GM18520 (cell line): ENCODE results near the gene CCDC178.
"Not testable (repeated sequence)": the region's sequence is repeated elsewhere in the genome, so short reads cannot be mapped to it uniquely, and the experiment has no call there.

Source experiments
- ATAC-seq: cut with Tn5 transposase; IDR thresholded peaks from one replicate; pipeline ENCODE4 v1.9.1; 2021; ENCODE audit not compliant: unreplicated experiment

Gene CCDC178

DNA sequence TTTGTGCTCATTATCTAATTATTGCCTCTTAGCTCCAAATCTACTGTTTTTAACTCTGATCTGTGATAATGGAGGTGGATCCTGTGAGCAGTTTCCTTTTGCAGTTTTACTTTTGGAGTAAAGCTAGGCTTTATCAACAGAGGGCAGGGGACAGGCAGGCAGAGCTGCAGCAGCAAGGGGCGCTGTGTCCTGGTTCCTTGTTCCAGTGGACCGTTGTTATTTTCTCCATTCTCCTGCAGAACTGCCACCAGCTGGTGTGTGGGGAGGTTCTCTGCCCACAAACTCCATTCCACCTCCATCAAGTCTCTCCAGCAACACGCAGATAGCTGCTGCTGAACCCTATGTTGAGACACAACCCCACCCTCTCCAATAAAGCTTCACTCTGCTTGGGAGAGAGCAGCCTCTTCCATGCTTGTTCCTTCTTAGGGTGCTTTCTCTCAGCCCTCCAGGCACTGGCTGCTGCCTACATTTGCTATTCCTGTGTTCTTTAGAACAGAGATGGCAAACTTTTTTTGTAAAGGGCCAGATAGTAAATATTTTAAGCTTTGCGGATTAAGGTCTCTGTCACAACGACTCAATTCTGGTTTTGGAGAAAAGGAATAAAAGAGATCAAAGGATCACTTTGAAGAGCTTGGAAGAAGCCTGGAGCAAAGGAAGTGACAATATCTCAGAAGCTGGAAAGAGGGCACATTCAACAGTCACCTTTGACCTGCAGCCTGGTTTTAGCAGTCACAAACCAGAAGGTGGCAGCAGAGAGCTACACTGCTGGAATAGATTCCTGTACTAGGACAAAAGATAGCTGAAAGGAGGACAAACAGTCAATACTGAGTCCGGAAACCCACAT lies 208.8 kb downstream of the CCDC178 start:
- peak; percentile 82 for ATAC-seq

DNA sequence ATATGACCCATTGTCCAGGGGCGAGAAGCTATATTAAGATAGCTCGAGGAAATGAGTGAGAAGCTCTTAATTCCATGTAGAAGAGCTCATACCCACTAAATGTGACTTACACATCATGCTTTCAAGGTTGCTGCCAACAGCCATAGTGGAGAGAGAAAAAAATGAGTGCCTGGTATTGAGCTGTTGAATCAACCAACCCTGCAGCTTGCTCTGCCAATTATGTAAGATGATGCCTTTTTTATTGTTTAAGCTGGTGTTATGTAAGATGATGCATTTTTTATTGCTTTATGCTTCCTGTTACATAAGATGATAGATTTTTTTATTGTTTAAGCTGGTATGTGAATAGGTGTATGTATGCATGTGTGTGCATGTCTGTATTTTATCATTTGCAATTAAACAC lies 228.2 kb downstream of the CCDC178 start:
- ATAC-seq: no peak

DNA sequence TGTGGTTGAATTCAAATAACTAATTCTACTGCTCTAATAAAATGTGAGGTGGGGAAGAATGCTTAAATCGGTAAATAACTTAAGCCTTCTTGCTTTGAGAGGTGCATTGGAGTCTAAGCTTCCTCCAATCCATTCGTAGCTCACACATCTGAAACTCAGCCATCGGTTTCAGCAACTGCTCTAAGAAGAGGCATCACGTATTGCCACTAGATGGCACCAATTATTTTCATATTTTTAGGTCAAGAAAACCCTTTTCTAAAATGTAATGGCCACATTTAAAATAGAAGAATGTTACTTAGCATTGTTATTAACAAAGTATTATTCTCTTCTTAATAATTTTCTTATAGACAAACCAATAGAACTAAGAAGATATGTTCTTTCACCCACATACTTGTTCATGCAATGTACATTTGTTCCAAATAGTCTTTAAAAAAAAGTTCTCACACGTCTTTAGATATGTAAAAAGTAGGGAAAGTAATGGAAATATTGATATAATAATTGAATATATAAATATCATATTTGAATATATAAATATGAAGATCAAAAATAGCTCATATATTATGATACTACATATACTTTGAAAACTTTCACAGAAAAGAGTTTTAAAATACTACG lies 229.8 kb downstream of the CCDC178 start:
- no peak for ATAC-seq

DNA sequence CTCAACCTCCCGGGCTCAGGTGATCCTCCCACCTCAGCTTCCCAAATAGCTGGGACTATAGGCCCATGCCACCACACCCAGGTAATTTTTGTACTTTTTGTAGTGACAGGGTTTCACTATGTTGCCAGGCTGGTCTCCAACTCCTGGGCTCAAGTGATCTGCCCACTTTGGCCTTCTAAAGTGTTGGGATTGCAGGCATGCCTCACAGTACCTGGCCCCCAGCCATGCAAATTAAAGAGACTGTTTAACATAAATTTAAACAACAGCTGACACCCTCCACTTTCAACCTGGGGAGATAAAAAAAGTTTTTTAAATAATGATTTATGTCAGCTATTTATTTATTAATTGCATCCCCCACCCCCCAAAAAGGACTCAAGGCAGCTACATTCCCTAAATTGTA lies 234.7 kb downstream of the CCDC178 start:
- no peak for ATAC-seq

DNA sequence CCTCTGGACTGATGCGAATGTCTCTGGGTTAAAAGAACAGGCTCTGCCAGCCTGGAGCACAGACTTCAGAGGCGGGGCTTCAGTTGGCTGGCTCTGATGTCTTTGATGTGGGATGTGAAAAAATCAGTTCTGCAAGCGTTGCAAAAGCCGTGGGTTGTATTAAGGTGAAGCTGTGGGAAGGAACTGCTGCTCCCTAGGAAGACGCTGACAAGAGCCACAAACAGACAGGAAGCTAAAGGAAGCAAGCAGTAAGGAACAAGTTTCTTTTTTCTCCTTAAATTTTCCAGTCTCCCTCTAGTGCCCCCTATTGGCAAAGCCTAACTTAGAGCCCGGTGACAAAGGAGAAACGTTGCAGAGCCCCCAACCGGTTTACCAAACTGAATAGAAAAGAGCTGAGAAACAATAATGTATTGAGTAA lies 239.0 kb downstream of the CCDC178 start:
- no peak for ATAC-seq

DNA sequence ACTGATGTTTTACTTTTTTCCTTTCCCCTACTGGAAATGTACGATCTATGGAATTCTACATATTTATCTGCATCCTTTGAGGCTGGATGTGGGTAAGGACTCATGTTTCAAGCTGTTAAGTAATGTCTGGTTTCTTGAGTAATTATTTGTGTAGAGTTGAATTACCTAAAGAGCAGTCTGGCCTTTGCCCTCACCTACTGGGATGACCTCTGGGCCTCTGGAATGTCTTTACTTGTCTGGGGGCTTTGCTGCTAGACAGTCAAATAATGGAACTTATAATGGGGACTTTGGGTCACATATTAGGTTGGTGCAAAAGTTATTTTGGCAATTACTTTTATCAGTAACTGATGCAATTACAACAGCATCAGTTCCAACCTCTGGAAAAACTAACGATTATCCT lies 244.7 kb downstream of the CCDC178 start:
- no peak for ATAC-seq

DNA sequence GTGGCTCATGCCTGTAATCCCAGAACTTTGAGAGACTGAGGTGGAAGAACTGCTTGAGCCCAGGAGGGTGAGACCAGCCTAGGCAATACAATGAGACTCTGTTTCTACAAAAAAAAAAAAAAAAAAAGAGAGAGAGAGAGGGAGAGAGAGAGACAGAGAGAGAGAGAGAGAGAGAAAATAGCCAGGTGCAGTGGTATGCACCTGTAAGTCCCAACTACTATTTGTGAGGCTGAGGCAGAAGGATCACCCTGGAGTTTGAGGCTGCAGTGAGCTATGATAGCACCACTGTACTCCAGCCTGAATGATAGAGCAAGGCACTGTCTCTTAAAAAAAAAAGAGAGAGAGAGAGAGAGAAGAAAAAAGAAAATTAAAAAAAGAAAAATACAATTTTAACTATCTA lies 245.7 kb downstream of the CCDC178 start:
- ATAC-seq: no peak

DNA sequence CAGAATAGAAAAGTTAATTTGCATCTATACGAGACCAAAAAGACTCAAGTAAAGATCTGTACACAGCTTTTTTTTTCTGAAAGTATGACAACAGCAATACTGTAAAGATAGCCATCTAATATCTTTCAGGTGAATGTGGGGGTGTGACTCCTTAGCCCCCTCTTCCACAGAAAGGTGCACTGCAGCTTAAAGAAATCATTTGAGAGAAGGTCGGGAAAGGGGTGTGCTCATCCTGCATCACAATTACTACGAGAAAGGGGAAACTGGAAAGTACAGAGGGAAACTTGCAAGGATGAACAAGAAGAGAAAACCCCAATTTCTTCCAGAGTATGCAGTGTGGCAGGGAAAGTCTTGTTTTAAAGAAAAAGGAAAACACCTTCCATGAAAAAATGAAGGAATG lies 255.6 kb downstream of the CCDC178 start:
- no peak for ATAC-seq

DNA sequence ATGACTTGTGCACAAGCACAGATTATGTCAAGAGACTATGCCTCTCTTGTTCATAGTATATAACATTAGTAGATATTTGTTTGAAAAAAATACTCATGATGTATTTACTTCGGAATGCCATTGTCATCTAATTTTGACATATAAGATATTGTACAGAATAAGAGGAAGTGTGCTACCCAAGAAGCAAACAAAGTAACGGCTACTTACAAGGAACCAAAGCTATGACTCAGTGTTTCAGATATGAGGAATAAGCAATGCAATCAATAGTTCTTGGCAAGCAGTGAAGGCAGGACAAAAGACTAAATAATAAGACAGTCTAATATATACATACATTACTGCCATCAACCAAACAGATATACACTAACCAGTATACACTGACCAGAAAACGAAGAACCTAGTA lies 256.3 kb downstream of the CCDC178 start:
- ATAC-seq: no peak

DNA sequence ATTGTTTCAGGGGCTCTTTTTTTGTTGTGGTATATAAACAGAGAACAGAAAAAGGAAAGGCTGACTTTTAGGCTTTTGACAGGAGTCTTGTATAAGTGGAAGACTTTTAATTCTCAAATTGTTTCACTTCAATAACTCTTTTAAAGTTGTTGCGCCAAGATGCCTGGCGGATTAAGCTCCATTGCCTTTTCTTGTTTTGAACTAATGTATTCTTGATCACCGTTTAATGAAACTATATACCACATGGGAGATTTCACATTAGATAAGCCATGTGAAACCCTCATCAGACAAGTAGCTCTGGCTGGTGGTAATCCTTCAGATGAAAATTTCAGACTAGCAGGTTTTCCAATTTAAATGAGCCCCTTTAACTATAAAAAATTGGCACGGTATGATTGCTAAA lies 257.4 kb downstream of the CCDC178 start:
- no peak for ATAC-seq

DNA sequence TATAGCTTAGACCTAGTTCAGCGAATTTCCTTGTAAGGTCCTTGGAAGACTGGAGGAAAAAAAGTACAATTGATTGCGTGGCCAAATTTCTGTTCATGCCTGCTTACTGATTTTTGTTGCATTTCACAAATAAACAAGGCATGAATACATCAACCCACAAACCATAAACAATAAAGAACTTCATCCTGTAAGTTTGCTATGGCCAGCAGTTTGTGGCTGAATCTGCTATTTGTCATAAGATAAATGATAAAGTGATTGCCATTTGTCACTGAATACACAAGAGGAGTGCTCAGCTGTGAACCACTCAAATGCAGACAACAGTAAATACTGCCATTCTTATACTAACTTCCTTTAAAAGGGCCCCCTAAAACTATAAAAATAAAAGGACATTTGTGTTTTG lies 259.5 kb downstream of the CCDC178 start:
- no peak for ATAC-seq

DNA sequence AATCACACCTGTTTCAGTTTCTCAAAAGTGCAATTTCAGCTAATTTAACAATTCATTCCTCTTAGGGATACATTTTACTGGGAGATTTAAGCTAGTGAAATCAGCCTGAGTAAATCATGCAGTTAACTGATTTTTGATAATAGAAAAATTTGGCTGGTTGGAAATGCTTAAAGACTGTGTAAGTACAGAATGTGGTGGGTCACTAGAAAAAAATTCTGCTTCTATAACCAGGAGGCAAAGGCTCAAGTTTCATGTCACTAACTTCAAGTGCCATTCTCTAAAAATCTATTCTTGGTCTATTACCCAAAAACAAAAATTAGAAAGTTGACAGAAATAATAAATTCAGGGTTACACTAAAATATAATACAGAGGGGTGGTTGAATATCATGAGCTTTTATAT lies 271.3 kb downstream of the CCDC178 start:
- ATAC-seq: no peak

DNA sequence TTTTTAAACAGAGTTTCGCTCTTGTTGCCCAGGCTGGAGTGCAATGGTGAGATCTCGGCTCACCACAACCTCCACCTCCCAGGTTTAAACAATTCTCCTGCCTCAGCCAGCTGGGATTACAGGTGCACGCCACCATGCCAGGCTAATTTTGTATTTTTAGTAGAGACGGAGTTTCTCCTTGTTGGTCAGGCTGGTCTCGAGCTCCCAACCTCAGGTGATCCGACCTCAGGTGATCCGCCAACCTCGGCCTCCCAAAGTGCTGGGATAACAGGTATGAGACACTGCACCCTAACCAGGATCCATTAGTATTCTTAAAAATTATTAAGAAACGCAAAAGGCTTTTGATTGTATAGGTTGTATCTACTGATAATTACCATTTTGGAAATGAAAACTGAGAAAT lies 276.4 kb downstream of the CCDC178 start:
- ATAC-seq: not testable (repeated sequence)

DNA sequence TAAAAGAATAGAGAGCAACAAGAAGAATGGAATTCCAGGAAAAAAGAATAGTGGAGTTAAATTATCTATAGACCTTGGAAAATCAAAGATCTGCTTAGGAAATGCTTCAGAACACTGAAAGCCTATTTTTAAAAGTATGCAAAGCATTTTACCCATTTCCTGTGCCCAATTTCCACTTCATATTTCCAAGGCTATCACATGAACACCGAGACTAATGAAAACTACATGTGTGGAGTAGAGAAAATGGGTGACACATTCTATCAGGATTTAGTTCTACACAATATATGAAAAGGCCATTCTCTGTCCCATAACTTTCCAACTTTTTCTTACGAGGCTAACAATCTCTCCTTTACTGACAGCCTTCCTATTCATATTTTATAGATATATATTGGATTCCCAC lies 279.4 kb downstream of the CCDC178 start:
- ATAC-seq: no peak

DNA sequence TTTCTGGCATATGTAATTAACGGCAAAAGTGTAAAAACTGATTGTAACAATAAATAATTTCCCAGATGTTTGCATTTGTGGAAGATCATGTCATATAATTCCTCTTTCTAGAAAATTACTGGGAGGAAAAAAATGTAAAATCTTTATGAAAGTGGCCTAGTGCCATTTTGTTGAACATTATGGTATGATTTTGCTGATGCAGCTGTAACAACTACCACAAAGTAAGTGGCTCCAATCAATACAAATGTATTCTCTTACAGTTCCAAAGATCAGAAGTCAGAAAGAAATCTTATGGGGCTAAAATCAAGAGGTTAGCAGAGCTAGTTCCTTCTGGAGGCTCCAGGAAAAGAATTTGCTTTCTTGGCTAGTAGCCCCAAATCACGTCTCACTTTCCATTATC lies 281.4 kb downstream of the CCDC178 start:
- no peak for ATAC-seq

DNA sequence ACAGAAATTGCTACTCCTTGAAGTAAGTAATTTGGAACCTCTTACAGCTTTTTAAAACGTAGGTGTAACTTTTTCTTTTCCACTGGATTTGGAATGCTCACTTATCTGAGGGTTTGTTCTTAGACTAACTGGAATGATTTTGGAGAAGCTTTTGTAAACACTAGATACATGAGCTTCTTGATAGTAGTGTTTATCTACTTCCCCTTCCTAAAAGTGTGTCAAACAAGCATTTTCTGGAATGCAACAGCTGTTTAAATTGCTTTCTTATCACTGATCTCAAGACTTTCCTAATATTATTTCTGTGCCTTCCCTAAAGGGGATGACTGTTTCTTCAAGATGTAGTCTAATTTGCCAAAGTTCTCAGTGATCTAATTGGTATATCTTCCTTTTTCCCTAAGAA lies 282.6 kb downstream of the CCDC178 start:
- no peak for ATAC-seq

DNA sequence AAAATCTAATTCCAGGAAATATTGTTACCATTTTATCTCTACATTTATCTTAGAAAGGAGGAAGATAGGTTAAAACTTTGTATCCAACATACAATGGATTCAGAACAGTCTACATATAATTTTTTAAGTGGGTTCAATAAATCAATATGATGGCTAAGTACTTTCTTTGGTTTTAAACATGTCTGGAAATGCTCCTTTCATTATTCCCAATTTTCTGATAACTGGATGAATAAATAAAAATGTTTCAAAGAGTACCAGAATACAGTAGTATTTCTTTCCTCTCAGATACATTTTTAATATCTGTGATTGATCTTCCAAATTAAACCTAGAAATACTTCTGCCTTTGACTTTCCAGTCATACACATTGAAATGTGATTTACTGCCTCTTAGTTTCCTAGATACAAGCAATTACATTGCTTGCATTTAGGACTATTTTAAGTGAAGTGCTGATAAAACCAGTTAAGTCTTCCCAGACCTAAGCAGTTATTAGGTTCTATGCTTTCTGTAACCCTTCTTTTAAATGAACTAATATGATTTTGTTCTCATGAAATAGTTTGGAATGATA lies 283.5 kb downstream of the CCDC178 start:
- no peak for ATAC-seq

DNA sequence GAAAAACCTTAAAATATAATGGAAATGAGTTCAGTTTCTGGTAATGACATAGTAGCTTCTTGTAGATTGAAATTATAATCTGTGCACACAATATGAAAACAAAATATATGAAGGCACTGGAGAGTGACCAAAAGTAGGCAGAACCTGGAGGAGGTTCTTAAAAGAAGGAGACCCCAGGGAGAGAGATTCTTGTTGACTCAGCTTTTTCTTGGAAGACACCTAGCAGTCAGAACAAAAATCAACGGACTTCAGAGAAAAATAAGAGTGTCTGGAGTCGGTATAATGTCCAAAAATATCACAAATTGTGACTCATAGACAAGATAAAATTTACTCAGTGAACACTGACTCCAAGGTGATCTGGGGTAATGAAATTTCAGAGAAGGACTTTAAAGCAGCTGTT lies 286.5 kb downstream of the CCDC178 start:
- ATAC-seq: no peak

DNA sequence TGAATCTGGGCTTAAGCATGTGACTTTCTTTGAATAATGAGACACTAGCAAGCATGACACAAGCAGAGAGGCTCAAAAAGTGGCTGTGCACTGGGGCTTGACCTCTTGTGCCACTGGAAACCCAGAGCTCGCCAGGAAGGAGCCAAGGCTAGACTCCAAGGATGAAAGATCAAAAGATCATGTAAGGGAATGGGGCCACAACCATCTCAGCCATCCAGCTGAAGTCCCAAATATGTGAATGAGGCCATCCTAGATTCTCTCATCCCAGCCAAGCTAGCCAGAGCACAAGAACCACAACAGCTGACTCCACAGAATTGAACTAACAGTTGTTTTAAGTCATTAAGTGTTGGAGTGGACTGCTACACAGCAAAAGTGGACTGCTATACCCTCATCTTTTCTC lies 288.1 kb downstream of the CCDC178 start:
- ATAC-seq: no peak

DNA sequence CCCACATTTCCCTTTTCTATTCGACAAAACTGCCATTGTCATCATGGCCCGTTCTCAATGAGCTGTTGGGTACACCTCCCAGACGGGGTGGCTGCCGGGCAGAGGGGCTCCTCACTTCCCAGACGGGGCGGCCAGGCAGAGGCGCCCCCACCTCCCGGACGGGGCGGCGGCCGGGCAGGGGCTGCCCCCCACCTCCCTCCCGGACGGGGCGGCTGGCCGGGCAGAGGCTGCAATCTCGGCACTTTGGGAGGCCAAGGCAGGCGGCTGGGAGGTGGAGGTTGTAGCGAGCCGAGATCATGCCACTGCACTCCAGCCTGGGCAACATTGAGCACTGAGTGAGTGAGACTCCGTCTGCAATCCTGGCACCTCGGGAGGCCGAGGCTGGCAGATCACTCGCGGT lies 292.7 kb downstream of the CCDC178 start:
- ATAC-seq: not testable (repeated sequence)

DNA sequence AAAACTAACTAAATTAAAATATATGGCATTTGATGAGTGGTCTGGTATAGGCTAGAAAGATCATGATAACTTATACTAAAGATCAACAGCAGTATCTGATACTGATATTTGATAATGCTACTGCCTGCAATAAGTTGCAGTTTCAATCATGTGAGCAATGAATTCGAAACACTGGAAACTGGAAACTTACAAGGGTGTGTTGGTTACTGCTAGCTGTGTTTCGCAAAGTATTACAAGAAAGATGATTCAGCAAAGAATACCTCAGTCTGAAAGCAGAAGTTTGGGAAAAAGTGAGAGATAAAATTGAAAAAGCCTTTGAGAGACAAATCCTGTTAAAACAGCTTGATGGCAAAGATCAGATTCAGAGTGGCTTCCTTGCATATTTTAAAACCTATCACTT lies 294.5 kb downstream of the CCDC178 start:
- no peak for ATAC-seq

DNA sequence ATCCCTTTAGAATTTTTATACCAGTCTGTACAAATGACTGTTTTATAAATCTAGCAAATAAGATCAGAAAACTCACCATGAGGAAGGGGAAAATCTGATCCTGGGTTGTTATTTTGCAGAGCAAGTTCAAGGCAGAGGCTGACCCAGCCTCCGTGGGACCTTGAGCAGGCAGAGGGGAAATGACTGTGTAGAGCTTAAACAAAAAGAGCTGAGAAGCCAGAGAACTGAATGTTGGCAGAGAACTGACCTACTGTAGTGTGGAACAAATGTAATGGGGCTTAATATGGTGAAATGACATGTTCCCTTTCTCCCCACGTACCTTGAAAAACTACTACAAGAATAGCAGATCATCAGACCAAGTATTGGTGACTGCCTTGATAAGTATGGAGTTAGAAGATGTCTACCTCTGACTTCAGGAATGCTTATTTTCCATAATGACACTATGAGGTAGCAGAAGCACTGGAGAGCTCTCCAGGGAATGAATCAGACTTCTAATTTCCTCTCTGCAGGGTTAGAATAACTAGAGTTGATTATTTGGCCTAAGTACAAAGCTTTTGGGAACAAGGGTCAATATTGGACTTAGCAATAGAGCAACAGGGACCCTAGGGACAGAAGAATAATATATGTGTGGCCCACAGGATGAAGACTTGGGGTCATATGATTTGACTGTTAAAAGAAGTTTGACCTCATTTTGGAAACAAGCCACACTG lies 304.4 kb downstream of the CCDC178 start:
- ATAC-seq: no peak
